Hepatocyte (in vitro differentiated cells): ENCODE results near the gene TOX4. TPM values are rescaled to one million over a fixed set of nuclear protein-coding genes. Genes with fewer than 3 reads are reported as not detected.

ENCODE experiments used
- DNase-seq: peaks from one replicate; pipeline ENCODE4 v3.0.0-alpha.2; 2016; ENCODE audit warnings: low spot score
- H2AFZ ChIP-seq: fragments of 200-600 bp; sonication (generic); 2 replicates; pipeline ENCODE4 v1.6.0; 2016; ENCODE audit warnings: antibody characterized with exemption, mild to moderate bottlenecking
- H3K27ac ChIP-seq: fragments of 200-600 bp; sonication (generic); 2 replicates; pipeline ENCODE4 v1.5.1; 2016; ENCODE audit warnings: mild to moderate bottlenecking
- H3K27me3 ChIP-seq: fragments of 200-600 bp; sonication (generic); 2 replicates; pipeline ENCODE4 v1.6.1; 2016
- H3K36me3 ChIP-seq: fragments of 200-600 bp; sonication (generic); replicated peaks from 2 replicates; pipeline ENCODE4 v1.5.1; 2016; ENCODE audit warnings: low read depth; ENCODE audit not compliant: insufficient read depth
- H3K4me1 ChIP-seq: fragments of 200-600 bp; sonication (generic); 2 replicates; pipeline ENCODE4 v1.5.1; 2016; ENCODE audit warnings: mild to moderate bottlenecking, moderate library complexity; ENCODE audit not compliant: insufficient read depth
- H3K4me2 ChIP-seq: fragments of 200-600 bp; sonication (generic); 2 replicates; pipeline ENCODE4 v1.6.0; 2016
- H3K4me3 ChIP-seq: fragments of 200-600 bp; sonication (generic); 2 replicates; pipeline ENCODE4 v1.5.1; 2016; ENCODE audit warnings: mild to moderate bottlenecking
- H3K79me2 ChIP-seq: fragments of 200-600 bp; sonication (generic); 2 replicates; pipeline ENCODE4 v1.6.0; 2017; ENCODE audit warnings: mild to moderate bottlenecking
- H3K9me2 ChIP-seq: fragments of 200-600 bp; sonication (generic); replicated peaks from 2 replicates; pipeline ENCODE4 v1.6.0; 2017; ENCODE audit warnings: mild to moderate bottlenecking; ENCODE audit not compliant: insufficient read depth
- H3K9me3 ChIP-seq: fragments of 200-600 bp; sonication (generic); 2 replicates; pipeline ENCODE4 v1.5.1; 2016; ENCODE audit warnings: low read depth, mild to moderate bottlenecking
- H4K20me1 ChIP-seq: fragments of 200-600 bp; sonication (generic); 2 replicates; pipeline ENCODE4 v1.6.0; 2016; ENCODE audit warnings: mild to moderate bottlenecking; ENCODE audit not compliant: insufficient read depth, poor library complexity, severe bottlenecking
- EZH2 ChIP-seq: fragments of 200-600 bp; sonication (generic); IDR thresholded peaks from 2 replicates; pipeline ENCODE4 v1.6.1; 2016; ENCODE audit warnings: antibody characterized with exemption, mild to moderate bottlenecking, borderline replicate concordance
- EZH2phosphoT487 ChIP-seq: fragments of 200-600 bp; sonication (generic); IDR thresholded peaks from one replicate; pipeline ENCODE4 v1.6.1; 2018; ENCODE audit warnings: antibody characterized with exemption, mild to moderate bottlenecking, low read depth, moderate library complexity; ENCODE audit not compliant: unreplicated experiment, severe bottlenecking
- WGBS: methylation state at CpG from one replicate; pipeline ENCODE4 v1.1.6; 2016; ENCODE audit warnings: low lambda C conversion rate; ENCODE audit errors: missing lambda C conversion rate; 5-methylcytosine and 5-hydroxymethylcytosine counted together
- polyA plus RNA-seq: library from polyadenylated mRNA; unstranded; fragments of >200 nt; fragmentation: Nextera tagmentation; extraction: Ambion mirVana; gene quantifications from 2 replicates; pipeline ENCODE4 v1.2.1, GENCODE V29; 2016
- total RNA-seq: library from RNA; depleted of rRNA; stranded (reverse); fragments of >200 nt; gene quantifications from 2 replicates; pipeline ENCODE4 v1.2.3, GENCODE V29; 2014
- TF ChIP-seq, protein P1 (sequence below): fragments of 200-600 bp; sonication (generic); IDR thresholded peaks from 2 replicates; pipeline ENCODE4 v1.5.1; 2016; ENCODE audit warnings: antibody characterized with exemption, mild to moderate bottlenecking; ENCODE audit not compliant: poor library complexity

TOX4 gene
- total and polyA plus RNA-seq, 2 experiments from 2014 or later = 42.5 to 55.5 TPM

DNA sequence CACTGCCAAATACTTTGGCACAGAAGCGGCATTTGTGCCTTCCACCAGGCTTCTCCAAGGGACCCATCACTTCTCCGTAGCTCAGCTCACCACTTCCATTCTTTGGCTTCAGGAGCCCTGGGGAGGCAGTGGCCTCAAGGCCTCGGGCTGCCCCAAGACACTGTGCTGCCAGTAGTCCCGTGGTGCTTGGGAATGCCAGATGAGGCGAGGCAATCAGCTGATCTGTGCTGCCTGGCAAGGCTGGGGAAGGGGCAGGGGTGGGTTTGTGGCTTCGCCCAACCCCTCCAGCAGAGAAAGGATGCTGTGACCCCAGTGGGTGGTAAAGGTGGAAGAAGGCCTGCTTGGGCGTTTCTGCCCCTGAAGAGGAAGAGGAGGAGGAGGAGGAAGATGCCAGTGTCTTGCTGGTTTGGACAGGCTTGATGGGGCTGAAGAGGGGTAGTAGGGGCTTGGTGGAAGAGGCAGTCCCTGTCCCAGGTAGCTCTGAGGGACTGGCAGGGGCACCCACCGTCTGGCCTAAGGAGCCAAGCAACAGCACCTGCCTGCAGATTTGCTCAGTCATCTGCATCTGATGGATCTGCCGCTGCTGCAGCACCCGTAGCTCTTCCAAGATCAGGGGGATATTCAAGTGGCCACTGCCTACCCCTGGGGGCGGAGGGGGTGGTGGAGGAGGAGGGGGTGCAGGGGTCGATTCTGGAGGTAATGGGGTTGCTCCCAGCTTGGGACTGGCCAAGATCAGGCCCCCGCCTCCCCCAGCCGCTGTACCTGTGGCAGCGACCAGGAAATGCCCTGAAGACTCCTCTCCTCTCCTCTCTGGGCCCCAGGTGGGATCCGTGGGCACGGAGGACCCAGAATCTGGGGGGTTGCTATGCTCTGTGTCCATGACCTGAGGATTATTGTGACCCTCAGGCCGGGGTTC is 47.8 kb downstream of the TOX4 start:
- Histone ChIP-seq H3K4me3 (peak overlapping the region; percentile 95), H3K9me2 (no peaks in the 10 kb centered on the region), H3K4me1 (peaks cover 7% of the 10 kb centered on the region), H3K36me3 (no peaks in the 10 kb centered on the region), H3K79me2 (peaks cover 5% of the 10 kb centered on the region), H2AFZ (no peak overlapping the region), H3K4me2 (peak overlapping the region; percentile 89), H3K27ac (no peak overlapping the region), H3K27me3 (no peaks in the 10 kb centered on the region), H4K20me1 (no peaks in the 10 kb centered on the region), H3K9me3 (no peaks in the 10 kb centered on the region)
- WGBS = 85% methylated on average over 12 of the region's 18 CpGs
- TF ChIP-seq EZH2 (no peak), EZH2phosphoT487 (no peak)
- TF ChIP-seq, protein P1, sequence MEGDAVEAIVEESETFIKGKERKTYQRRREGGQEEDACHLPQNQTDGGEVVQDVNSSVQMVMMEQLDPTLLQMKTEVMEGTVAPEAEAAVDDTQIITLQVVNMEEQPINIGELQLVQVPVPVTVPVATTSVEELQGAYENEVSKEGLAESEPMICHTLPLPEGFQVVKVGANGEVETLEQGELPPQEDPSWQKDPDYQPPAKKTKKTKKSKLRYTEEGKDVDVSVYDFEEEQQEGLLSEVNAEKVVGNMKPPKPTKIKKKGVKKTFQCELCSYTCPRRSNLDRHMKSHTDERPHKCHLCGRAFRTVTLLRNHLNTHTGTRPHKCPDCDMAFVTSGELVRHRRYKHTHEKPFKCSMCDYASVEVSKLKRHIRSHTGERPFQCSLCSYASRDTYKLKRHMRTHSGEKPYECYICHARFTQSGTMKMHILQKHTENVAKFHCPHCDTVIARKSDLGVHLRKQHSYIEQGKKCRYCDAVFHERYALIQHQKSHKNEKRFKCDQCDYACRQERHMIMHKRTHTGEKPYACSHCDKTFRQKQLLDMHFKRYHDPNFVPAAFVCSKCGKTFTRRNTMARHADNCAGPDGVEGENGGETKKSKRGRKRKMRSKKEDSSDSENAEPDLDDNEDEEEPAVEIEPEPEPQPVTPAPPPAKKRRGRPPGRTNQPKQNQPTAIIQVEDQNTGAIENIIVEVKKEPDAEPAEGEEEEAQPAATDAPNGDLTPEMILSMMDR = no peak
- peak; percentile 9 for DNase-seq

DNA sequence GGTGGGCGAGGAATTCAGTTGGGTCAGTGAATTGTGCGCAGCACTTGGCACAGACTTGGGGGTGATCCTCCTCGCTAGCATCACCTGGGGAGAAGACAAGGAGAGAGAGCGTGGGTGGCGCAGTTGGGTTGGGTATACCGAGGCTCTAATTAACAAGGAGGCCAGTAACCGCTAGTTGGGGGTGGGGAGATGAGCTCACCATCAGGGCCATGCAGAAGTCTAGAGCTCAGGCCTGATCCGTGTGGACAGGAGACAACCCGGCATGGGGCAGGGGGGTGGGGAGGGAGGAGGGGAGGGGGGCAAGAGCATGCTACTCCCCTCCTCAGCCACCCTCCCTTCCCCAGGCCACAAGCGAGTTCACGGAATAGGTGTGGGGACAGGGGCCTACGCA is 48.6 kb downstream of the TOX4 start:
- H3K79me2 ChIP-seq = peaks cover 5% of the 10 kb centered on the region
- H2AFZ ChIP-seq = peak overlapping the region; percentile 98

DNA sequence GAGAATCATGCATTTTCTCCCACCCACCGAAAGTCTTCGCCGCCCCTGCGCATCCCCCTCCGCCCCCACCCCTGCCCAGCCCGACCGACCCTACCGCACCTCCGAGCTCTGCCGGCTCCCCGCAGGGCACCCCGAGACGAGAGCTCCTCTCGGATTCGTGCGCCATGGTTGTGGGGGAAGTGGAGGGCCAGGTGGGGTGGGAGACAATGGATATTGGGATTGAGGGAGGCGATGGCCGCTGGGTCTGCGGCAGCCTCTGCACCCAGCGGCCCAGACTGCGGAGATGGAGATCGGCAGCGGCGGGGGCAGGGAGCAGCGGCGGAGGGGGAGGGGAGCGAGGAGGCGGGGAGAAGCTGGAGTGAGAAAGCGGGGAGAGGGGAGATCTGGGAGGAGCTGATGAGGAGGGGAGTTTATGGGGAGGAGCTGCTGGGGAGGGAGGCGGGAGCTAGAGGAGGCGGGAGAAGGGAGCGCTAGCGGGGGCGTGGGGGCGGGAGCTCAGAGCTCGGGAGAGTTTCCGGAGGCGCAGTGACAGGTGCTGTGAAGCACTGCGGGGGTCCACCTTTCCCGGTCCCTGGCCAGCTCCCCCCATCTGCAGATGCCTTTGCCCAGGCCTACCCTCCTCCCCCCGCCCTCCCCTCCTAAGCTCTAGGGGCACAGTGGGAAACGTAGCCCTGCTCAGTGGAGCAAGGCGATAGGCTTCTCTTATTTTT is 49.1 kb downstream of the TOX4 start, which contains the start of gene SALL2:
TSS of gene SALL2 (minus strand) at position 385 of the 710 bp plus-strand sequence. CDS start at position 166, 219 bp downstream.
- WGBS = 4% methylated on average over 21 of the region's 43 CpGs
- TF ChIP-seq EZH2phosphoT487 = no peak
- TF ChIP-seq, protein P1 = no peak
- TF ChIP-seq EZH2 = no peak
- peaks cover 5% of the 10 kb centered on the region for H3K79me2 ChIP-seq

More for the DNA sequence above, 48.6 kb downstream of the TOX4 start:
- Histone ChIP-seq H3K27ac (peak overlapping the region; percentile 59), H3K27me3 (no peaks in the 10 kb centered on the region), H3K4me1 (peaks cover 7% of the 10 kb centered on the region), H3K9me2 (no peaks in the 10 kb centered on the region), H3K4me3 (peak overlapping the region; percentile 95), H4K20me1 (no peaks in the 10 kb centered on the region), H3K36me3 (no peaks in the 10 kb centered on the region), H3K4me2 (peak overlapping the region; percentile 89), H3K9me3 (no peaks in the 10 kb centered on the region)
- TF ChIP-seq EZH2phosphoT487 = no peak
- no peak for TF ChIP-seq EZH2
- TF ChIP-seq, protein P1 = no peak
- WGBS = 33% methylated on average over 7 of the region's 12 CpGs
- DNase-seq = peak; percentile 52

More for the DNA sequence above, 49.1 kb downstream of the TOX4 start, which contains the start of gene SALL2:
- no peaks in the 10 kb centered on the region for H4K20me1 ChIP-seq
- peak within 1 kb of the TSS; percentile 95 for H3K4me3 ChIP-seq
- DNase-seq = peak; percentile 90
- H3K36me3 ChIP-seq = no peaks in the 10 kb centered on the region
- peaks cover 7% of the 10 kb centered on the region for H3K4me1 ChIP-seq
- peak within 1 kb of the TSS; percentile 89 for H3K4me2 ChIP-seq
- H3K9me3 ChIP-seq = no peaks in the 10 kb centered on the region
- no peaks in the 10 kb centered on the region for H3K27me3 ChIP-seq
- H2AFZ ChIP-seq = peak within 1 kb of the TSS; percentile 98
- peak within 1 kb of the TSS; percentile 59 for H3K27ac ChIP-seq
- H3K9me2 ChIP-seq = no peaks in the 10 kb centered on the region
